ENCODE data around the gene CRYGN.

Gene CRYGN

DNA sequence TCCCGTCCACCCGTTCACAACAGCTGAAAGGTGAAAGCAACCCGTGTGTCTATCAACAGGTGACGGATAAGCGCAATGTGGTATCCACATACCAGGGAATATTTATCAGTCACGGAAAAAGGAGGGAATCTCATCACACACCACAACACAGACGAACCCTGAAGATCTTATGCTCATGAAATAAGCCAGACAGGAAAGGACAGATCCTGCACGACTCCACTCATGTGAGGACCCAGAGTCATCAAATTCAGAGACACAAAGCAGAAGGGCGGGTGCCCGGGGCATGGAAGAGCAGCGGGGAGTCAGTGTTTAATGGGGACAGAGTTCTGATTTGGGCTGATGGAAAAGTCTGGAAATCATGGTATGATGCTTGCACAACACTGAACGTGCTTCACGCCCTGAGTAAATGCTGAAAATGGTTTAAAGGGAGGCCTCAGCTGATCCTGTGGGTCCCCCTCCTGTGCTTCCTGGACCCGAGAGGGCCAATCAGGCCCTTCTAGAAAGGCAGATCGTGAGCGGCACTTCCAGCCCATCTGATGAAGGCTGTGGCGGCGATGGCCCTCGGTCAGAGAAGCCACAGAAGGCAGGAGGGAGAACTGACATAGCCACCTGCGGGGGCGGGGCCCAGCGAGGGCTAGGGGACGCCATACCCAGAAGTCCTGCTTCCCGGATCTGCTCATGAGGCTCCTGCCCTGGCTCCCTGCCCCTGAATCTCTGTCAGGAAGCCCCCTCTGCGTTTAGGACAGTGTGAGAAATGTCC is 49.2 kb downstream of the CRYGN start:
- TF ChIP-seq, protein P1, sequence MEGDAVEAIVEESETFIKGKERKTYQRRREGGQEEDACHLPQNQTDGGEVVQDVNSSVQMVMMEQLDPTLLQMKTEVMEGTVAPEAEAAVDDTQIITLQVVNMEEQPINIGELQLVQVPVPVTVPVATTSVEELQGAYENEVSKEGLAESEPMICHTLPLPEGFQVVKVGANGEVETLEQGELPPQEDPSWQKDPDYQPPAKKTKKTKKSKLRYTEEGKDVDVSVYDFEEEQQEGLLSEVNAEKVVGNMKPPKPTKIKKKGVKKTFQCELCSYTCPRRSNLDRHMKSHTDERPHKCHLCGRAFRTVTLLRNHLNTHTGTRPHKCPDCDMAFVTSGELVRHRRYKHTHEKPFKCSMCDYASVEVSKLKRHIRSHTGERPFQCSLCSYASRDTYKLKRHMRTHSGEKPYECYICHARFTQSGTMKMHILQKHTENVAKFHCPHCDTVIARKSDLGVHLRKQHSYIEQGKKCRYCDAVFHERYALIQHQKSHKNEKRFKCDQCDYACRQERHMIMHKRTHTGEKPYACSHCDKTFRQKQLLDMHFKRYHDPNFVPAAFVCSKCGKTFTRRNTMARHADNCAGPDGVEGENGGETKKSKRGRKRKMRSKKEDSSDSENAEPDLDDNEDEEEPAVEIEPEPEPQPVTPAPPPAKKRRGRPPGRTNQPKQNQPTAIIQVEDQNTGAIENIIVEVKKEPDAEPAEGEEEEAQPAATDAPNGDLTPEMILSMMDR (conservative IDR thresholded peaks at IDR 0.05; ENCODE audit: low read depth, low read length) = no peak
- DNase-seq (ENCODE audit: low read depth) = no peak
- no peak overlapping the region for H3K4me3 ChIP-seq (ENCODE audit: low read depth, low read length)

DNA sequence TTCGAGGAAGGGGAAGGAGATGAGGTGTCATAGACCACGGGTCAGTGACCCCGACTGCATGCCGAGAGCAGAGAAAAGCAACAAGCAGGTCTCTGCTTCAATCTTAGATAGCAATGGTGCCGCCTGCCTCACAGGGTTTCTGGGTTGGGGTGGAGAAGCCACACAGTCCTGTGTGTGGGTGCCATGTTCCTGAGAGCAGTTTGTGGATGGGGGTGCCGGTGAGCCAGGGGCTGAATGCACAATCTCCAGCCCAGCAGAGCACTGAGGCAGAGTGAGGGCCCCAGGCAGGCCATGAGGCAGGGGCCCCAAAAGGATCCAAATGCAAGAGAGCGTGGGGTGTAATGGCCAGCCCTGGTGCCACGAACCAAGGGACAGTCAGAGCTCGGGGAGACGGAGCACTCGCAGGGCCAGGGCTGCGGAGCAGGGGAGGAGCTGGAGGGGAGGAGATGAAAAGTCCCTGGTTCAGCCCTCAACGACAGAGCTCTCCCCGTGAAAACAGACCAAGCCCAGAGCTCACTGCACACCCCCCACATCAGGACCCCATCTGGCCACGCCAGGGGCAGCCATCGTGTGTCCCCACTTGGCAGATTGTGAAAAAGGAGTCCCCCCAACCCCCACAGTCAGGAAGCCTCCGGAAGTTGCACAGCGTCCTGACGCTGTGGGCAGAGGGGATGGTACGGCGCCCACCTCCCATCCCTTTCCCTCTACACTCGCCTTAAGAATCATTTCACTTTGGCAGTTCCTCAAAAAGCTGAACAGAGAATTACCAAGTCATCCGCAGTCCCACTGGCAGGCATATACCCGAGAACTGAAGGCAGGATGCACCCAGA is 50.0 kb downstream of the CRYGN start:
- no peak for DNase-seq (ENCODE audit: low read depth)
- no peak overlapping the region for H3K4me3 ChIP-seq (ENCODE audit: low read depth, low read length)
- TF ChIP-seq, protein P1 (conservative IDR thresholded peaks at IDR 0.05; ENCODE audit: low read depth, low read length) = no peak

DNA sequence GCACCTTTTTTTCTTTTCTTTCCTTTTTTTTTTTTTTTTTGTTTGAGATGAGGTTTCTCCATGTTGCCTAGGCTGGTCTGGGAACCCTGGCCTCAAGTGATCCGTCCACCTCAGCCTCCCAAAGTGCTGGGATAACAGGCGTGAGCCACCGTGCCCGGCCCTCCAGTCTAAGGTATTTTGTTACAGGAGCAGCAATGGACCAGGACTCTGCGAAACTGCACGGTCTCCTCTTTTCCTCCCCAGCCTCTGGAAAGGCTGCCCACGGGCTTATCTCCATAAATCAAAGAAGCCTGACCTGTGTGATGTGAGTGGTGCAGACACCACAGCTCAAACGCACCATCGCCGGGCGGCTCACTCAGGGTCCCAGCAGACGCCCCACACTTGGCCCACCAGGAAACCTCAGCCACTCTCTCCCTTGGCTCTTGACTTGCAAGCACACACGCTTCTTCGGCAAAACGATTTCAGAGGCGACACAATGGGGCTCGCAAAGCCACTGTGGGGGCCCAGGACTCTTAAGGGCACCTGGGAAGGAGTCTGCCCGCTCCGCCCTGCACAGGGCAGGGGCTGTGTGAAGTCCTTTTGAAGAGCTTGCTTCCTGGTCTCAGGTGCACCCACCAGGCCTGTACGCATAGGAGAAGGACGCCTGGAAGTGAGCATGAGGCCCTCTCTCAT is 50.7 kb downstream of the CRYGN start:
- no peak for DNase-seq (ENCODE audit: low read depth)
- TF ChIP-seq, protein P1 (conservative IDR thresholded peaks at IDR 0.05; ENCODE audit: low read depth, low read length) = no peak
- H3K4me3 ChIP-seq (ENCODE audit: low read depth, low read length) = no peak overlapping the region

DNA sequence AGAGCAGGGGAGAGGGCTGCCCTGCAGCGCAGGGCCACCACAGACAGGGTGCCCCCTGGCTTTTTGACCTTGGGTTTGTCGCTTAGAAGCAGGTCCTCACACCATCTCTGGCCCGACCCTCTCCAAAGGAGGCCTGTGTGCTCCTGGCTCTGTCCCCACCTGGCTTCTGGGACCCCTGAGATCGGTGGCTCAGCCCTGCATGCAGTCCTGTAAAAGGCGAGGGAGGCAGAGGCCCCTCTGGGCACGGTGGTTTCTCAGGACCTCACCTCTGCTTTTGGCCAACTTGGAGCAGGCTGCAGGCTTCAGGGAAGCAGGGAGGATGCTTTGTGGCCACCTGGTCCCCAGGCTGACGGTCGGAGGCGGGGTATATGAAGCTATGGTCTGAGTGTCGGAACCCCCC is 51.5 kb downstream of the CRYGN start:
- no peak for DNase-seq (ENCODE audit: low read depth)
- H3K4me3 ChIP-seq (ENCODE audit: low read depth, low read length) = no peak overlapping the region
- TF ChIP-seq, protein P1 (conservative IDR thresholded peaks at IDR 0.05; ENCODE audit: low read depth, low read length) = no peak

DNA sequence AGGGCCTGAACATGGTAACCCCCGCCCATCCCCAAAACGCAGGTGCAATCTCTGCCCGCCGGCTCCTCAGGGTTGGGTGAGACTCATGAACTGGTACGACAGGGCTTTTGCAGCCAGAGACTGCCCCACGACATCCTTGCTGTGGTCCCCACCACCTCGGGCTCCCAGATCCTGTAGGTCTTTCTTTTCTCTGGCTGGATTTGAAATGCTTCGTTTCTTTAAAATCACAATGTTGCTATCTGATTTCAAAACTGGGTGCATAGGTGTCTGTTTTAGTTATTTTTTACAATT is 52.0 kb downstream of the CRYGN start:
- DNase-seq (ENCODE audit: low read depth) = no peak
- H3K4me3 ChIP-seq (ENCODE audit: low read depth, low read length) = no peak overlapping the region
- TF ChIP-seq, protein P1 (conservative IDR thresholded peaks at IDR 0.05; ENCODE audit: low read depth, low read length) = no peak

DNA sequence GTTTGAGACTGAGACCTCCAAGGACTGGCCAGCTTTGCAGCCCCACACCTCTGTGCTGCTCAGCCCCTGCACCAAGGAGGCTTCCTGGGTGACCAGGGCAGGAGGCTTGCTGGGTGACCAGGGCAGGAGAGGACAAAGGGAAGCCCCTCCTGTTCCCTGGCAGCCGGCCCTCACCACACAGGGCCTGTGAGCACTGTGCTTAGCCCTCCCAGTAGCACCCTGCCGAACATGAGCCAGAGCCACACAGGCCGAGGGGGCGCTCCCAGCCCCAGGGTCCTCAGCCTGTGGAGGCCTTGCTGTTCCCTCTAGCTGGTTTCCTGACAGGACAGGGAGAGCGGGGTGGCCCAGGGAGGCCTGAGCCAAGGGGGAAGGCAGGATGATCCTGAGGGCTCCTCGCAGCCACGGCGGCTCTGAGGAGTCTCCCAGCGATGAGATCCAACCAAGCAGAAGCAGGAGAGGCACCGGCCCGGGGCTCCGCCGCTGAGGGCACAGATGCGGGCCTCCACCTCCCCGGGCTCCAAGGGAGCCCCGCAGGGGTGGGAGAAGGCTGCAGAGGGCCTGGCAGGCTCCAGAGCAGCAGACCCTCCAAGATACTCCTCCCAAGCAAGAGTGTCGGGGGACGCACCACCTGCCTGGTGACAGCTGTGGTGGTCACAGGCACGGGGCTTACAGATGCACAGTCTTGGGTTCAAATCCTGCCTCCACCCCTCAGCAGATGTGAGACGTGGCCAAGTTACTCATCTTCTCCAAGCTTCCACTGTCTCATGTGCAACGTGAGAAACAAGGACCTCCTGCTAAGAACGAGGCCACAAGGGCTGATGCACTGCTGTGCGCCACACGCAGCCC is 52.6 kb downstream of the CRYGN start:
- H3K4me3 ChIP-seq (ENCODE audit: low read depth, low read length) = no peak overlapping the region
- TF ChIP-seq, protein P1 (conservative IDR thresholded peaks at IDR 0.05; ENCODE audit: low read depth, low read length) = no peak
- DNase-seq (ENCODE audit: low read depth) = peak; percentile 52

Data from choroid plexus epithelial cell (primary cell).